IMR-90 (cell line): ENCODE measurements around the gene PRM2. TPM values are rescaled to one million over a fixed set of nuclear protein-coding genes. Genes with fewer than 3 reads are reported as not detected.

ENCODE experiments used
- ATAC-seq: fragments of 200-7000 bp; cut with Tn5 transposase; 2 replicates; pipeline ENCODE4 v1.9.1; 2020; ENCODE audit warnings: low read depth, mild to moderate bottlenecking, moderate library complexity
- BruUV-seq: library from RNA; stranded (reverse); fragments of 400-500 nt; replicated peaks from 2 replicates; lab custom pipeline; 2021; lab: Mats Ljungman, UMichigan
- CTCF ChIA-PET: fragments of 300-600 bp; formaldehyde crosslinking; extraction: SDS; loops from one replicate; lab custom pipeline; 2021; ENCODE audit warnings: antibody characterized with exemption; lab: Yijun Ruan, JAX
- POLR2A ChIA-PET: fragments of 300-600 bp; sonication (Branson Sonifier 250); formaldehyde crosslinking; loops from one replicate; lab custom pipeline; 2022; ENCODE audit warnings: antibody characterized with exemption; ENCODE audit not compliant: unreplicated experiment; lab: Charles Lee
- DNase-seq: peaks from one replicate; pipeline ENCODE4 v3.0.0; 2013
- H2AFZ ChIP-seq: replicated peaks from 2 replicates; pipeline ENCODE3; 2013; ENCODE audit warnings: low read length, mild to moderate bottlenecking; ENCODE audit not compliant: poor library complexity
- H2AK5ac ChIP-seq: 2 replicates; pipeline ENCODE4 v1.6.1; 2013; ENCODE audit warnings: low read depth, low read length, inconsistent platforms
- H2AK9ac ChIP-seq: replicated peaks from 2 replicates; pipeline ENCODE3; 2013; ENCODE audit warnings: mild to moderate bottlenecking, low read depth, low read length, moderate library complexity; ENCODE audit not compliant: poor library complexity
- H2BK120ac ChIP-seq: 2 replicates; pipeline ENCODE4 v1.6.1; 2013; ENCODE audit warnings: low read depth, low read length, inconsistent platforms
- H2BK15ac ChIP-seq: 3 replicates; pipeline ENCODE4 v1.6.1; 2013; ENCODE audit warnings: low read depth, low read length, inconsistent platforms
- H2BK20ac ChIP-seq: 2 replicates; pipeline ENCODE4 v1.6.1; 2013; ENCODE audit warnings: low read depth, mild to moderate bottlenecking, inconsistent platforms, low read length, moderate library complexity
- H2BK5ac ChIP-seq: 2 replicates; pipeline ENCODE4 v1.6.1; 2013; ENCODE audit warnings: mild to moderate bottlenecking, low read depth, low read length, inconsistent platforms; ENCODE audit not compliant: poor library complexity, severe bottlenecking
- H3K14ac ChIP-seq: replicated peaks from 2 replicates; pipeline ENCODE4 v1.6.1; 2013; ENCODE audit warnings: low read depth, low read length, inconsistent platforms
- H3K18ac ChIP-seq: 2 replicates; pipeline ENCODE4 v1.6.1; 2013; ENCODE audit warnings: low read depth, low read length, control low read depth
- H3K23ac ChIP-seq: 2 replicates; pipeline ENCODE4 v1.6.1; 2013; ENCODE audit warnings: low read depth, low read length, inconsistent platforms
- H3K27ac ChIP-seq: 2 replicates; pipeline ENCODE4 v1.5.1; 2013; ENCODE audit warnings: mild to moderate bottlenecking, control low read depth, low read length; ENCODE audit not compliant: insufficient read depth
- H3K27me3 ChIP-seq: 2 replicates; pipeline ENCODE4 v1.6.1; 2013; ENCODE audit warnings: low read length; ENCODE audit not compliant: control insufficient read depth, insufficient read depth
- H3K36me3 ChIP-seq: 2 replicates; pipeline ENCODE4 v1.6.1; 2013; ENCODE audit warnings: low read length, mixed read lengths; ENCODE audit not compliant: control insufficient read depth, insufficient read depth
- H3K4ac ChIP-seq: 2 replicates; pipeline ENCODE4 v1.6.1; 2013; ENCODE audit warnings: low read depth, low read length, inconsistent platforms
- H3K4me1 ChIP-seq: 2 replicates; pipeline ENCODE4 v1.6.1; 2013; ENCODE audit warnings: low read length, mixed read lengths; ENCODE audit not compliant: control insufficient read depth, insufficient read depth
- H3K4me2 ChIP-seq: 2 replicates; pipeline ENCODE4 v1.6.1; 2013; ENCODE audit warnings: low read depth, mild to moderate bottlenecking, control low read depth, low read length, moderate library complexity
- H3K4me3 ChIP-seq: 2 replicates; pipeline ENCODE4 v1.5.1; 2013; ENCODE audit warnings: low read depth, mild to moderate bottlenecking, control low read depth, low read length, moderate library complexity; ENCODE audit not compliant: insufficient read depth
- H3K56ac ChIP-seq: 2 replicates; pipeline ENCODE4 v1.6.1; 2013; ENCODE audit warnings: low read length, inconsistent platforms; ENCODE audit not compliant: insufficient read depth; ENCODE audit errors: extremely low read depth
- H3K79me1 ChIP-seq, 2 experiments: 2 replicates each; pipeline ENCODE4 v1.6.1; 2013; ENCODE audit warnings: low read length in 2 of 2, inconsistent platforms in 1 of 2, low read depth in 1 of 2
- H3K9ac ChIP-seq: 2 replicates; pipeline ENCODE4 v1.6.1; 2013; ENCODE audit warnings: low read depth, low read length, control low read depth
- H3K9me1 ChIP-seq: 2 replicates; pipeline ENCODE4 v1.6.1; 2013; ENCODE audit warnings: low read length, inconsistent platforms; ENCODE audit not compliant: insufficient read depth
- H3K9me3 ChIP-seq: 2 replicates; pipeline ENCODE4 v1.6.1; 2013; ENCODE audit warnings: low read length; ENCODE audit not compliant: control insufficient read depth, insufficient read depth
- H4K20me1 ChIP-seq: 2 replicates; pipeline ENCODE4 v1.6.1; 2013; ENCODE audit warnings: low read length, inconsistent platforms; ENCODE audit not compliant: insufficient read depth
- H4K5ac ChIP-seq: 2 replicates; pipeline ENCODE4 v1.6.1; 2013; ENCODE audit warnings: mild to moderate bottlenecking, low read depth, low read length, control low read depth
- H4K8ac ChIP-seq, 2 experiments: 2 replicates each; pipeline ENCODE4 v1.6.1; 2013; ENCODE audit warnings: low read depth in 2 of 2, low read length in 2 of 2, control low read depth in 1 of 2, inconsistent platforms in 1 of 2
- H4K91ac ChIP-seq: 2 replicates; pipeline ENCODE4 v1.6.1; 2013; ENCODE audit warnings: low read depth, low read length, inconsistent platforms; ENCODE audit not compliant: insufficient read depth
- CHD1 ChIP-seq: IDR thresholded peaks from 2 replicates; pipeline ENCODE4 v1.6.1; 2012; ENCODE audit warnings: low read depth, low read length, improper control_type of control experiment
- CTCF ChIP-seq: conservative IDR thresholded peaks from 2 replicates; pipeline ENCODE4 v1.5.1; 2012; ENCODE audit warnings: mild to moderate bottlenecking, low read depth, low read length, improper control_type of control experiment
- FOS ChIP-seq: fragments of 150-350 bp; IDR thresholded peaks from 2 replicates; pipeline ENCODE4 v1.6.1; 2016; ENCODE audit warnings: low read depth, low read length
- MAFK ChIP-seq: IDR thresholded peaks from 2 replicates; pipeline ENCODE4 v1.6.1; 2012; ENCODE audit warnings: low read depth, low read length, improper control_type of control experiment
- WGBS, 2 experiments: methylation state at CpG; one replicate each; pipeline versions ENCODE4 v1.1.5 to v1.1.7; 2013; ENCODE audit warnings: missing lambda C conversion rate in 2 of 2; ENCODE audit not compliant: insufficient read length in 1 of 2; ENCODE audit errors: extremely low coverage in 2 of 2; 5-methylcytosine and 5-hydroxymethylcytosine counted together
- dilution Hi-C: fragments of 300-500 bp; cut with HindIII; formaldehyde crosslinking; loops from one replicate; pipeline ENCODE4 v1.14.3; 2018; ENCODE audit warnings: low sequenced_read_pairs; ENCODE audit not compliant: unreplicated experiment
- in situ Hi-C: fragments of 300-500 bp; cut with MboI; formaldehyde crosslinking; loops from 3 replicates; pipeline ENCODE4 v1.14.3; 2019; ENCODE audit warnings: low sequenced_read_pairs, inconsistent platforms, mixed read lengths
- intact Hi-C: fragments of 100-400 bp; cut with micrococcal nuclease; formaldehyde crosslinking; loops from 2 replicates; pipeline ENCODE4 v1.10.0; 2022
- polyA plus RNA-seq, 3 experiments: library from polyadenylated mRNA; depleted of rRNA; stranded (reverse); fragments of >200 nt; gene quantifications; 2 replicates each; pipeline ENCODE4 v1.2.3, GENCODE V29; 2012; ENCODE audit warnings: low replicate concordance in 1 of 3
- total RNA-seq: library from RNA; depleted of rRNA; stranded (reverse); fragments of >200 nt; gene quantifications from 2 replicates; pipeline ENCODE4 v1.2.3, GENCODE V29; 2012

PRM2 gene
- total and polyA plus RNA-seq, 2 of the 4 experiments (the other 2 are of a cell fraction): not detected

- 100% methylated on average over 6 of the region's 8 CpGs; no CpG with 5 or more reads in 1 of the 2 experiments for WGBS, 2 experiments
Observed at GRCh38 chr16:11314309-11314894, 38.1 kb upstream of the PRM2 start.

More at GRCh38 chr16:11314309-11314894, 38.1 kb upstream of the PRM2 start:
- Histone ChIP-seq H3K4me1 (peaks cover 24% of the 10 kb centered on the region), H3K27ac (peak overlapping the region; percentile 56; the same call in 1 of the 2 replicates), H3K27me3 (no peaks in the 10 kb centered on the region), H4K8ac (peak overlapping the region; percentile 52 to 96; a peak in 2 of 4 replicates), H2AK9ac (peak overlapping the region; percentile 91), H2AK5ac (peak overlapping the region; percentile 90), H3K4me3 (no peak overlapping the region), H3K18ac (peak overlapping the region; percentile 50; the same call in 1 of the 2 replicates), H3K23ac (0 out of 2 replicates have a peak overlapping the region, but pooled peaks have one; percentile 89), H2BK5ac (peak overlapping the region; percentile 8), H3K9ac (no peak overlapping the region), H2AFZ (peak overlapping the region; percentile 66), H4K20me1 (no peaks in the 10 kb centered on the region), H3K9me1 (peaks cover 21% of the 10 kb centered on the region), H2BK20ac (peak overlapping the region; percentile 96), H2BK15ac (peak overlapping the region; percentile 98; the same call in 2 of the 3 replicates), H2BK120ac (peak overlapping the region; percentile 99), H3K56ac (no peak overlapping the region; the same call in 1 of the 2 replicates), H4K91ac (peak overlapping the region; percentile 88), H3K9me3 (no peaks in the 10 kb centered on the region), H3K79me1 (peaks cover 0 to 5% of the 10 kb centered on the region in 2 experiments; a peak in 2 of 4 replicates), H3K4ac (peak overlapping the region; percentile 97), H3K4me2 (no peak overlapping the region), H3K14ac (peak overlapping the region; percentile 70), H3K36me3 (no peaks in the 10 kb centered on the region), H4K5ac (peak overlapping the region; percentile 54; the same call in 1 of the 2 replicates)
- ChIA-PET CTCF (no interaction called here), POLR2A (no interaction called here)
- no peak for TF ChIP-seq CHD1
- TF ChIP-seq FOS: no peak
- TF ChIP-seq CTCF: no peak
- no peak for TF ChIP-seq MAFK
- intact Hi-C loops: no loop called here
- dilution Hi-C loops: no loop called here
- ATAC-seq: no peak
- BruUV-seq: no TSS peak
- in situ Hi-C loops: no loop called here
- no peak for DNase-seq
